K562 (cell line): Measurements from ENCODE around the gene FITM1. TPM values are rescaled to one million over a fixed set of nuclear protein-coding genes. Genes with fewer than 3 reads are reported as not detected.

Experiments used
- ARID2 ChIP-seq: fragments of 450-650 bp; IDR thresholded peaks from 2 replicates; pipeline ENCODE4 v1.6.1; 2017; ENCODE audit warnings: antibody characterized with exemption, mild to moderate bottlenecking
- IFI16 ChIP-seq: fragments of 250-450 bp; sonication (Bioruptor Pico); IDR thresholded peaks from 2 replicates; pipeline ENCODE4 v2.1.2; 2022; ENCODE audit warnings: mild to moderate bottlenecking, inconsistent platforms
- KAT2B ChIP-seq: IDR thresholded peaks from one replicate; pipeline ENCODE4 v1.6.1; 2012; ENCODE audit warnings: low read depth, mild to moderate bottlenecking, control low read depth, inconsistent platforms, low read length, moderate library complexity
- MEF2A ChIP-seq: IDR thresholded peaks from 2 replicates; pipeline ENCODE4 v1.6.1; 2011; ENCODE audit warnings: low read depth, mild to moderate bottlenecking, low read length, moderate library complexity; ENCODE audit not compliant: control insufficient read depth
- OTX1 ChIP-seq: fragments of 450-650 bp; formaldehyde crosslinking; IDR thresholded peaks from 2 replicates; pipeline ENCODE4 v1.4.0; 2022; ENCODE audit warnings: mild to moderate bottlenecking
- RHOXF2B ChIP-seq: fragments of 250-450 bp; sonication (Bioruptor Pico); conservative IDR thresholded peaks from 2 replicates; pipeline ENCODE4 v1.5.1; 2021
- U2AF2 ChIP-seq: fragments of 200-400 bp; formaldehyde crosslinking; optimal IDR thresholded peaks from 2 replicates; pipeline ENCODE3; 2017; ENCODE audit warnings: low read depth, mild to moderate bottlenecking, low read length
- ZNF586 ChIP-seq: fragments of 450-650 bp; formaldehyde crosslinking; conservative IDR thresholded peaks from 2 replicates; pipeline ENCODE4 v1.4.0; 2020; ENCODE audit warnings: mild to moderate bottlenecking, moderate library complexity
- ZNF668 ChIP-seq: fragments of 250-450 bp; sonication (Bioruptor Pico); IDR thresholded peaks from 2 replicates; pipeline ENCODE4 v1.8.0; 2022; ENCODE audit warnings: mild to moderate bottlenecking, inconsistent platforms
- ZNF695 ChIP-seq: fragments of 450-650 bp; formaldehyde crosslinking; IDR thresholded peaks from 2 replicates; pipeline ENCODE4 v1.4.0; 2020; ENCODE audit warnings: mild to moderate bottlenecking, moderate library complexity
- polyA plus RNA-seq, 8 experiments: library from polyadenylated mRNA; depleted of rRNA in 4 of 8; stranded (reverse) in 5 of 8; unstranded in 3 of 8; fragments of >200 nt; fragmentation: Nextera tagmentation in 2 of 8; fragmentation: Illumina TruSeq in 1 of 8; extraction: Ambion mirVana in 2 of 8; extraction: Trizol in 1 of 8; gene quantifications; 2 replicates each; pipeline versions ENCODE4 v1.2.1 to v1.2.3, GENCODE V29; 2011 to 2014; ENCODE audit warnings: inconsistent platforms in 1 of 8, missing spikeins in 1 of 8
- total RNA-seq, 7 experiments: library from RNA; depleted of rRNA in 6 of 7; stranded (reverse); fragments of >200 nt in 6 of 7; fragmentation: Illumina TruSeq in 2 of 7; extraction: Trizol in 2 of 7; gene quantifications; 2 replicates each; pipeline versions ENCODE4 v1.2.1 to v1.2.3, GENCODE V29; 2011 to 2021; ENCODE audit warnings: low replicate concordance in 1 of 7
- TF ChIP-seq, protein P1 (sequence below): fragments of 250-450 bp; sonication (Bioruptor Pico); IDR thresholded peaks from 2 replicates; pipeline ENCODE4 v1.9.0; 2021; ENCODE audit warnings: mild to moderate bottlenecking, inconsistent platforms
- TF ChIP-seq, protein P2 (sequence below): sonication (generic); formaldehyde crosslinking; IDR thresholded peaks from 2 replicates; pipeline ENCODE4 v1.8.0; 2022; ENCODE audit warnings: mild to moderate bottlenecking, missing genetic modification reagents, borderline replicate concordance
- TF ChIP-seq, protein P3 (sequence below): sonication (generic); formaldehyde crosslinking; IDR thresholded peaks from 2 replicates; pipeline ENCODE4 v1.8.0; 2023; ENCODE audit warnings: mild to moderate bottlenecking, missing genetic modification reagents
- TF ChIP-seq, protein P4 (sequence below): fragments of 250-450 bp; sonication (Bioruptor Pico); IDR thresholded peaks from 2 replicates; pipeline ENCODE4 v1.6.1; 2021; ENCODE audit warnings: mild to moderate bottlenecking
- TF ChIP-seq, protein P5 (sequence below): sonication (generic); formaldehyde crosslinking; IDR thresholded peaks from 2 replicates; pipeline ENCODE4 v1.8.1; 2022; ENCODE audit warnings: missing genetic modification reagents
- TF ChIP-seq, protein P6 (sequence below), 2 experiments: fragments of 150-350 bp in 1 of 2; IDR thresholded peaks; 2 replicates each; pipeline ENCODE4 v1.6.1; 2012 to 2016; ENCODE audit warnings: low read depth in 2 of 2, low read length in 2 of 2, mild to moderate bottlenecking in 1 of 2, moderate library complexity in 1 of 2

FITM1 gene
- total and polyA plus RNA-seq, 9 of the 15 experiments (the other 6 are each of a cell fraction or from before 2014, with no cell fraction given), result 0.09 to 0.20 TPM; not detected in 7

DNA sequence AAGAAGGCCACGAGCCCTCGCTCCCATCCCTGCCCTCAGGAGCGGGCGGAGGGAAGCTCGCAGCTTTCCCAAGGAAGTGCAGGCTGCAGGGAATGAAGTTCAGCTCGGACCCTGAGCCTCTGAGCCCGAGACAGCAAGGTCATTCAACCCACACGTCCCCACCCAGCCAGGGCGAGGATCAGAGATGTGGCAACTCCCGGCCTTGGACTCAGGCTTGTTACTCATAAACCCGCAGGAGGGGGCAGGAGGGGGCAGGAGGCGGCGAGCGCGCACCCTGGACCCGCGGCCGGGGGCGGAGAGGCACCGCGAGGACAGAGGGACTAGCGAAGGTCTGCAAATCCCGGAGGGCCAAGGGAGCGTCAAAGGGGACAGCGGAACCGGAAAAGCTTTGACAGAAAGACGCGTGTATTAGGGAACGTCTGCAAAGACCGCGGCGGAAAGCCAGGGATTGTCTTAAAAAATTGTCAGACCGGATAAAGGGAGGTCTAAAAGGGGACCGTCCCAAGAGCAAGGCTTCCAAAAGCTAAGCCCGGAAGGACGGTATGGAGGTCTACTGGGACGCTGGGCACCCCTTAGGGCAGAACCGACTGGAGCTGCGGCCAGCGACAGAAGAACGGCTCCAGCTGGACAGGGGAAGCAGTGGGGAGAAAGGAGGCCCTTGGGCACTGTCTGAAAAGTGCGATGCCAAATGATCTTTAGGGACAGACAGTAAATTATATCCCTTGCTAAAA is 16.5 kb upstream of the FITM1 start (continued):
- TF ChIP-seq, protein P1, sequence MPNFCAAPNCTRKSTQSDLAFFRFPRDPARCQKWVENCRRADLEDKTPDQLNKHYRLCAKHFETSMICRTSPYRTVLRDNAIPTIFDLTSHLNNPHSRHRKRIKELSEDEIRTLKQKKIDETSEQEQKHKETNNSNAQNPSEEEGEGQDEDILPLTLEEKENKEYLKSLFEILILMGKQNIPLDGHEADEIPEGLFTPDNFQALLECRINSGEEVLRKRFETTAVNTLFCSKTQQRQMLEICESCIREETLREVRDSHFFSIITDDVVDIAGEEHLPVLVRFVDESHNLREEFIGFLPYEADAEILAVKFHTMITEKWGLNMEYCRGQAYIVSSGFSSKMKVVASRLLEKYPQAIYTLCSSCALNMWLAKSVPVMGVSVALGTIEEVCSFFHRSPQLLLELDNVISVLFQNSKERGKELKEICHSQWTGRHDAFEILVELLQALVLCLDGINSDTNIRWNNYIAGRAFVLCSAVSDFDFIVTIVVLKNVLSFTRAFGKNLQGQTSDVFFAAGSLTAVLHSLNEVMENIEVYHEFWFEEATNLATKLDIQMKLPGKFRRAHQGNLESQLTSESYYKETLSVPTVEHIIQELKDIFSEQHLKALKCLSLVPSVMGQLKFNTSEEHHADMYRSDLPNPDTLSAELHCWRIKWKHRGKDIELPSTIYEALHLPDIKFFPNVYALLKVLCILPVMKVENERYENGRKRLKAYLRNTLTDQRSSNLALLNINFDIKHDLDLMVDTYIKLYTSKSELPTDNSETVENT (CRISPR knock-in tag), result no peak
- TF ChIP-seq, protein P2, sequence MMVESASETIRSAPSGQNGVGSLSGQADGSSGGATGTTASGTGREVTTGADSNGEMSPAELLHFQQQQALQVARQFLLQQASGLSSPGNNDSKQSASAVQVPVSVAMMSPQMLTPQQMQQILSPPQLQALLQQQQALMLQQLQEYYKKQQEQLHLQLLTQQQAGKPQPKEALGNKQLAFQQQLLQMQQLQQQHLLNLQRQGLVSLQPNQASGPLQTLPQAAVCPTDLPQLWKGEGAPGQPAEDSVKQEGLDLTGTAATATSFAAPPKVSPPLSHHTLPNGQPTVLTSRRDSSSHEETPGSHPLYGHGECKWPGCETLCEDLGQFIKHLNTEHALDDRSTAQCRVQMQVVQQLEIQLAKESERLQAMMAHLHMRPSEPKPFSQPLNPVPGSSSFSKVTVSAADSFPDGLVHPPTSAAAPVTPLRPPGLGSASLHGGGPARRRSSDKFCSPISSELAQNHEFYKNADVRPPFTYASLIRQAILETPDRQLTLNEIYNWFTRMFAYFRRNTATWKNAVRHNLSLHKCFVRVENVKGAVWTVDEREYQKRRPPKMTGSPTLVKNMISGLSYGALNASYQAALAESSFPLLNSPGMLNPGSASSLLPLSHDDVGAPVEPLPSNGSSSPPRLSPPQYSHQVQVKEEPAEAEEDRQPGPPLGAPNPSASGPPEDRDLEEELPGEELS (CRISPR knock-in tag), result no peak
- TF ChIP-seq, protein P3, sequence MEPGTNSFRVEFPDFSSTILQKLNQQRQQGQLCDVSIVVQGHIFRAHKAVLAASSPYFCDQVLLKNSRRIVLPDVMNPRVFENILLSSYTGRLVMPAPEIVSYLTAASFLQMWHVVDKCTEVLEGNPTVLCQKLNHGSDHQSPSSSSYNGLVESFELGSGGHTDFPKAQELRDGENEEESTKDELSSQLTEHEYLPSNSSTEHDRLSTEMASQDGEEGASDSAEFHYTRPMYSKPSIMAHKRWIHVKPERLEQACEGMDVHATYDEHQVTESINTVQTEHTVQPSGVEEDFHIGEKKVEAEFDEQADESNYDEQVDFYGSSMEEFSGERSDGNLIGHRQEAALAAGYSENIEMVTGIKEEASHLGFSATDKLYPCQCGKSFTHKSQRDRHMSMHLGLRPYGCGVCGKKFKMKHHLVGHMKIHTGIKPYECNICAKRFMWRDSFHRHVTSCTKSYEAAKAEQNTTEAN (CRISPR knock-in tag), result no peak
- TF ChIP-seq U2AF2 (no peak), IFI16 (no peak), OTX1 (CRISPR knock-in tag) (peak; percentile 49; the same call in 1 of the 2 replicates), RHOXF2B (CRISPR knock-in tag) (no peak), KAT2B (no peak), MEF2A (no peak), ZNF586 (CRISPR knock-in tag) (no peak), ZNF668 (CRISPR knock-in tag) (no peak), ARID2 (no peak), ZNF695 (no peak)
- TF ChIP-seq, protein P4, sequence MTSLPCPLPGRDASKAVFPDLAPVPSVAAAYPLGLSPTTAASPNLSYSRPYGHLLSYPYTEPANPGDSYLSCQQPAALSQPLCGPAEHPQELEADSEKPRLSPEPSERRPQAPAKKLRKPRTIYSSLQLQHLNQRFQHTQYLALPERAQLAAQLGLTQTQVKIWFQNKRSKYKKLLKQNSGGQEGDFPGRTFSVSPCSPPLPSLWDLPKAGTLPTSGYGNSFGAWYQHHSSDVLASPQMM (CRISPR knock-in tag), result no peak
- TF ChIP-seq, protein P5, sequence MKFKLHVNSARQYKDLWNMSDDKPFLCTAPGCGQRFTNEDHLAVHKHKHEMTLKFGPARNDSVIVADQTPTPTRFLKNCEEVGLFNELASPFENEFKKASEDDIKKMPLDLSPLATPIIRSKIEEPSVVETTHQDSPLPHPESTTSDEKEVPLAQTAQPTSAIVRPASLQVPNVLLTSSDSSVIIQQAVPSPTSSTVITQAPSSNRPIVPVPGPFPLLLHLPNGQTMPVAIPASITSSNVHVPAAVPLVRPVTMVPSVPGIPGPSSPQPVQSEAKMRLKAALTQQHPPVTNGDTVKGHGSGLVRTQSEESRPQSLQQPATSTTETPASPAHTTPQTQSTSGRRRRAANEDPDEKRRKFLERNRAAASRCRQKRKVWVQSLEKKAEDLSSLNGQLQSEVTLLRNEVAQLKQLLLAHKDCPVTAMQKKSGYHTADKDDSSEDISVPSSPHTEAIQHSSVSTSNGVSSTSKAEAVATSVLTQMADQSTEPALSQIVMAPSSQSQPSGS (CRISPR knock-in tag), result no peak
- TF ChIP-seq, protein P6, sequence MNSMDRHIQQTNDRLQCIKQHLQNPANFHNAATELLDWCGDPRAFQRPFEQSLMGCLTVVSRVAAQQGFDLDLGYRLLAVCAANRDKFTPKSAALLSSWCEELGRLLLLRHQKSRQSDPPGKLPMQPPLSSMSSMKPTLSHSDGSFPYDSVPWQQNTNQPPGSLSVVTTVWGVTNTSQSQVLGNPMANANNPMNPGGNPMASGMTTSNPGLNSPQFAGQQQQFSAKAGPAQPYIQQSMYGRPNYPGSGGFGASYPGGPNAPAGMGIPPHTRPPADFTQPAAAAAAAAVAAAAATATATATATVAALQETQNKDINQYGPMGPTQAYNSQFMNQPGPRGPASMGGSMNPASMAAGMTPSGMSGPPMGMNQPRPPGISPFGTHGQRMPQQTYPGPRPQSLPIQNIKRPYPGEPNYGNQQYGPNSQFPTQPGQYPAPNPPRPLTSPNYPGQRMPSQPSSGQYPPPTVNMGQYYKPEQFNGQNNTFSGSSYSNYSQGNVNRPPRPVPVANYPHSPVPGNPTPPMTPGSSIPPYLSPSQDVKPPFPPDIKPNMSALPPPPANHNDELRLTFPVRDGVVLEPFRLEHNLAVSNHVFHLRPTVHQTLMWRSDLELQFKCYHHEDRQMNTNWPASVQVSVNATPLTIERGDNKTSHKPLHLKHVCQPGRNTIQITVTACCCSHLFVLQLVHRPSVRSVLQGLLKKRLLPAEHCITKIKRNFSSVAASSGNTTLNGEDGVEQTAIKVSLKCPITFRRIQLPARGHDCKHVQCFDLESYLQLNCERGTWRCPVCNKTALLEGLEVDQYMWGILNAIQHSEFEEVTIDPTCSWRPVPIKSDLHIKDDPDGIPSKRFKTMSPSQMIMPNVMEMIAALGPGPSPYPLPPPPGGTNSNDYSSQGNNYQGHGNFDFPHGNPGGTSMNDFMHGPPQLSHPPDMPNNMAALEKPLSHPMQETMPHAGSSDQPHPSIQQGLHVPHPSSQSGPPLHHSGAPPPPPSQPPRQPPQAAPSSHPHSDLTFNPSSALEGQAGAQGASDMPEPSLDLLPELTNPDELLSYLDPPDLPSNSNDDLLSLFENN (IDR thresholded peaks at IDR 0.05; ENCODE audit: low read depth in 2 of 2, low read length in 2 of 2), result no peak
